Colon (tissue), 2 donors: ENCODE data around the gene NCAPG.

Experiments
- FAIRE-seq: peaks from 2 replicates; lab custom pipeline; 2012; peaks lifted over from hg19 to GRCh38; lab: Jason Lieb, UNC
- donor health status: control.
- donor health status: control.

Gene NCAPG

GRCh38 chr4:17876943-17877342 lies 66.2 kb downstream of the NCAPG start:
- FAIRE-seq: peak; percentile 10

DNA sequence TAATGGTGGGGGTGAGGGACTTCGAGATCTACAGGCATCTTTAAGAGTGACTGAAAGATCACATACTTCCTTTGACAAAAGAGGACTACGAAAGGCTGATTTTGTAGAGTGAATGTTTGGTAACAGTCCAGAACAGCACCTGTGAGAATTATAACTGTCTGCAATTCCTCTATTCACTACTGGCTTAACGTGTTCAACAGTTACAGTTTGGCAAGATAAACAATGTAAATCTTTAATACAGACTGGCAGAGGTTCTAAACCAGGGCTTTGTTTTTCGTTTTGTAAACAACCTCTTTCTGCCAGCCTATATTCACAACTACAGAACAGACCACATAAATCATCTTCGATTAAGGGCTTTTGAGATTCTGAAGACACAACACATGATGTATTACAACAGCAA lies 66.9 kb downstream of the NCAPG start:
- no peak for FAIRE-seq

GRCh38 chr4:17884063-17884462 lies 73.3 kb downstream of the NCAPG start:
- no peak for FAIRE-seq

DNA sequence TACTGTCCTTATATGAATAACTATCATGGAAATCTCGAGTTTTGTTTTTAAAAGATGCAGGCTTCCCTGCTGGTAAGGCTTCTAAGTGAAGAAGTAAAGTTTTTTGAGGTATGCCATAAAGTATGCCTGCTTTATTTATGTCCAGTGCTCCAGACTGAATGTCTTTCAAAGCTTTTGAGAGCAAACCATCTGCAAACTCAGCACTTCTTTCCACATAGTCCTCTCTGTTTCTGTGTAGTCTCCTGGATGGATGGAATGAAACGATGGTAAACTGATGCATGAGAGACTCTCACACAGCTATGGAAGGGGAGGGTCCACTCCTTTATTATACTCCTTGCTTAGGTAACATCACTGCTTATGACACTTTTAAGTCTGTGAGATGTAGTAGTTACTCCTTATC lies 73.7 kb downstream of the NCAPG start:
- FAIRE-seq: no peak

- FAIRE-seq: no peak
Measured at GRCh38 chr4:17889692-17890091, 78.9 kb downstream of the NCAPG start.

GRCh38 chr4:17894421-17894820 lies 83.6 kb downstream of the NCAPG start:
- FAIRE-seq: no peak
